ENCODE measurements around the gene GSTM4. TPM values are rescaled to one million over a fixed set of nuclear protein-coding genes. Genes with fewer than 3 reads are reported as not detected.

The GSTM4 gene
- total and polyA plus RNA-seq, 9 of the 15 experiments (the other 6 are each of a cell fraction or from before 2014, with no cell fraction given): 18.8 to 53.4 (median 38.8) TPM

- DNase-seq (ENCODE audit: extremely low read depth in 1 of 4, low spot score in 3 of 4): no peak
- WGBS (ENCODE audit: insufficient coverage, low coverage, missing lambda C conversion rate): 87% methylated on average over 22 of the region's 23 CpGs
- FAIRE-seq: no peak
- ChIA-PET POLR2A (interaction anchor here (0.6 to 4.1 kb wide), 5 partner anchors 9 to 82 kb away, joined by 3 to 18 read pairs (median 5); partner anchors contain the start of genes AMPD2 and GNAT2), CTCF (ENCODE audit: low intra/inter-chr PET ratio) (interaction anchor here (2.6 kb wide), 1 partner anchor 82 kb away, joined by 24 read pairs; no protein-coding TSS in a partner anchor)
- Histone ChIP-seq H3K4me3 (no peak overlapping the region), H3K36me3 (ENCODE audit: control insufficient read depth, insufficient read depth, low read length) (peaks cover 63% of the 10 kb centered on the region; the same call in 2 of the 3 replicates), H3K4me2 (ENCODE audit: insufficient read depth, low read length) (no peak overlapping the region), H2AFZ (ENCODE audit: low read depth, low read length) (no peak overlapping the region), H3K4me1 (replicated peaks in 1 of 2; ENCODE audit: control insufficient read depth in 2 of 2, insufficient read depth in 2 of 2, low read length in 2 of 2) (peaks cover 0 to 53% of the 10 kb centered on the region in 2 experiments; a peak in 2 of 5 replicates), H3K79me2 (ENCODE audit: control insufficient read depth, insufficient read depth, low read length) (peaks cover 7% of the 10 kb centered on the region; the same call in 2 of the 3 replicates), H3K9me3 (replicated peaks; ENCODE audit: control insufficient read depth, insufficient read depth, low read depth, low read length) (no peaks in the 10 kb centered on the region), H3K9ac (ENCODE audit: insufficient read depth in 1 of 2, low read depth in 2 of 2, low read length in 2 of 2) (no peak overlapping the region), H3K27me3 (ENCODE audit: control insufficient read depth in 2 of 2, insufficient read depth in 2 of 2, low read length in 2 of 2) (no peaks in the 10 kb centered on the region), H3K9me1 (ENCODE audit: control insufficient read depth, insufficient read depth, low read length) (peaks cover 5% of the 10 kb centered on the region), H4K20me1 (replicated peaks; ENCODE audit: control insufficient read depth, insufficient read depth, low read length) (peaks cover 4% of the 10 kb centered on the region; the same call in 1 of the 2 replicates), H3K27ac (ENCODE audit: extremely low read depth, low read depth, low read length) (no peak overlapping the region)
- ATAC-seq: no peak
- in situ Hi-C loops (cut with MboI): no loop called here
- BruUV-seq (replicated peaks): no TSS peak
- intact Hi-C loops (cut with micrococcal nuclease): no loop called here
- no peak for TF ChIP-seq DDX20 (tag; IDR thresholded peaks at IDR 0.05; ENCODE audit: low read depth)
- no peak for TF ChIP-seq E2F4 (CRISPR knock-in tag; IDR thresholded peaks at IDR 0.05; ENCODE audit: low read depth)
- no peak for TF ChIP-seq ATF7 (IDR thresholded peaks at IDR 0.05)
- TF ChIP-seq CHD4 (IDR thresholded peaks at IDR 0.05; ENCODE audit: insufficient read depth, insufficient replicate concordance, low read depth, low read length, poor library complexity, severe bottlenecking): no peak
- TF ChIP-seq, protein P1, sequence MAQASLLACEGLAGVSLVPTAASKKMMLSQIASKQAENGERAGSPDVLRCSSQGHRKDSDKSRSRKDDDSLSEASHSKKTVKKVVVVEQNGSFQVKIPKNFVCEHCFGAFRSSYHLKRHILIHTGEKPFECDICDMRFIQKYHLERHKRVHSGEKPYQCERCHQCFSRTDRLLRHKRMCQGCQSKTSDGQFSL (CRISPR knock-in tag; IDR thresholded peaks at IDR 0.05): no peak
- TF ChIP-seq, protein P1 (tag; IDR thresholded peaks at IDR 0.05): no peak
- TF ChIP-seq ZNF644 (tag; IDR thresholded peaks at IDR 0.05; ENCODE audit: low read depth): no peak
- no peak for TF ChIP-seq CGGBP1 (CRISPR knock-in tag; IDR thresholded peaks at IDR 0.05)
- TF ChIP-seq NFRKB (IDR thresholded peaks at IDR 0.05; ENCODE audit: low read depth): no peak
- no peak for TF ChIP-seq LARP7 (IDR thresholded peaks at IDR 0.05)
- TF ChIP-seq, protein P2, sequence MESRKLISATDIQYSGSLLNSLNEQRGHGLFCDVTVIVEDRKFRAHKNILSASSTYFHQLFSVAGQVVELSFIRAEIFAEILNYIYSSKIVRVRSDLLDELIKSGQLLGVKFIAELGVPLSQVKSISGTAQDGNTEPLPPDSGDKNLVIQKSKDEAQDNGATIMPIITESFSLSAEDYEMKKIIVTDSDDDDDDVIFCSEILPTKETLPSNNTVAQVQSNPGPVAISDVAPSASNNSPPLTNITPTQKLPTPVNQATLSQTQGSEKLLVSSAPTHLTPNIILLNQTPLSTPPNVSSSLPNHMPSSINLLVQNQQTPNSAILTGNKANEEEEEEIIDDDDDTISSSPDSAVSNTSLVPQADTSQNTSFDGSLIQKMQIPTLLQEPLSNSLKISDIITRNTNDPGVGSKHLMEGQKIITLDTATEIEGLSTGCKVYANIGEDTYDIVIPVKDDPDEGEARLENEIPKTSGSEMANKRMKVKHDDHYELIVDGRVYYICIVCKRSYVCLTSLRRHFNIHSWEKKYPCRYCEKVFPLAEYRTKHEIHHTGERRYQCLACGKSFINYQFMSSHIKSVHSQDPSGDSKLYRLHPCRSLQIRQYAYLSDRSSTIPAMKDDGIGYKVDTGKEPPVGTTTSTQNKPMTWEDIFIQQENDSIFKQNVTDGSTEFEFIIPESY (CRISPR knock-in tag; IDR thresholded peaks at IDR 0.05): peak; percentile 77; the same call in 1 of the 2 replicates
- TF ChIP-seq THRAP3 (IDR thresholded peaks at IDR 0.05; ENCODE audit: borderline replicate concordance): no peak
- TF ChIP-seq HNRNPH1 (optimal IDR thresholded peaks at IDR 0.05; ENCODE audit: low read depth, low read length): no peak
- 0 out of 2 replicates have a peak, but pooled peaks have one; percentile 24 for TF ChIP-seq RBFOX2 (IDR thresholded peaks at IDR 0.05; ENCODE audit: low read depth, low read length)
- TF ChIP-seq FOXJ3 (CRISPR knock-in tag; IDR thresholded peaks at IDR 0.05): no peak
- no peak for TF ChIP-seq SAFB (IDR thresholded peaks at IDR 0.05; ENCODE audit: borderline replicate concordance, low read depth, low read length)
- TF ChIP-seq ZNF175 (CRISPR knock-in tag; IDR thresholded peaks at IDR 0.05; ENCODE audit: low read depth): no peak
- no peak for TF ChIP-seq TBP (optimal IDR thresholded peaks at IDR 0.05; ENCODE audit: low read depth, low read length)
These were observed 27.2 kb upstream of the GSTM4 start for GRCh38 chr1:109628540-109629321.

Measured in K562 (cell line).